GM12878 (cell line): Measurements from ENCODE around the gene SZRD1.

ENCODE experiments used
- BHLHE40 ChIP-seq, 2 experiments: fragments of 450-650 bp in 1 of 2; IDR thresholded peaks; 2 replicates each; pipeline ENCODE4 v1.6.1; 2011 to 2017; ENCODE audit warnings: low read depth in 2 of 2, borderline replicate concordance in 1 of 2, improper control_type of control experiment in 1 of 2, low read length in 1 of 2, mild to moderate bottlenecking in 1 of 2
- CTCF ChIP-seq, 3 experiments: IDR thresholded peaks in 2 of 3; conservative IDR thresholded peaks in 1 of 3; 2 replicates each; pipeline ENCODE4 v1.5.1; 2011; ENCODE audit warnings: low read depth in 3 of 3, low read length in 3 of 3, mild to moderate bottlenecking in 3 of 3, control low read depth in 2 of 3, moderate library complexity in 2 of 3, inconsistent platforms in 1 of 3, mixed read lengths in 1 of 3; ENCODE audit not compliant: control insufficient read depth in 2 of 3, insufficient read depth in 1 of 3; ENCODE audit errors: extremely low read depth in 1 of 3
- EP300 ChIP-seq, 2 experiments: fragments of 150-350 bp in 1 of 2; IDR thresholded peaks; 2 replicates each; pipeline ENCODE4 v1.6.1; 2011 to 2012; ENCODE audit warnings: low read depth in 2 of 2, low read length in 2 of 2, borderline replicate concordance in 1 of 2, improper control_type of control experiment in 1 of 2, inconsistent platforms in 1 of 2; ENCODE audit not compliant: control insufficient read depth in 1 of 2
- POLR2A ChIP-seq: IDR thresholded peaks from 2 replicates; pipeline ENCODE4 v1.6.1; 2011; ENCODE audit warnings: low read depth, mild to moderate bottlenecking, low read length
- RAD21 ChIP-seq: IDR thresholded peaks from 2 replicates; pipeline ENCODE4 v1.6.1; 2011; ENCODE audit warnings: mild to moderate bottlenecking, low read depth, low read length, moderate library complexity; ENCODE audit not compliant: insufficient read depth
- SMC3 ChIP-seq: IDR thresholded peaks from 2 replicates; pipeline ENCODE4 v1.6.1; 2011; ENCODE audit warnings: low read length, improper control_type of control experiment, borderline replicate concordance
- SRF ChIP-seq, 2 experiments: IDR thresholded peaks; 2 replicates each; pipeline ENCODE4 v1.6.1; 2011; ENCODE audit warnings: low read depth in 2 of 2, low read length in 2 of 2, mild to moderate bottlenecking in 1 of 2, moderate library complexity in 1 of 2
- YY1 ChIP-seq: IDR thresholded peaks from 2 replicates; pipeline ENCODE4 v1.6.1; 2011; ENCODE audit warnings: low read depth, mild to moderate bottlenecking, low read length

- TF ChIP-seq EP300 (IDR thresholded peaks at IDR 0.05; ENCODE audit: borderline replicate concordance in 1 of 2, control insufficient read depth in 1 of 2, low read depth in 2 of 2, low read length in 2 of 2) (no peak), BHLHE40 (IDR thresholded peaks at IDR 0.05; ENCODE audit: borderline replicate concordance in 1 of 2, low read depth in 2 of 2, low read length in 1 of 2) (no peak), POLR2A (no peak), SRF (IDR thresholded peaks at IDR 0.05; ENCODE audit: low read depth in 2 of 2, low read length in 2 of 2) (no peak), RAD21 (no peak), YY1 (no peak), CTCF (IDR thresholded peaks at IDR 0.05 in 2 of 3, conservative IDR thresholded peaks at IDR 0.05 in 1 of 3; ENCODE audit: control insufficient read depth in 2 of 3, extremely low read depth in 1 of 3, insufficient read depth in 1 of 3, low read depth in 3 of 3, low read length in 3 of 3) (no peak), SMC3 (no peak)
Observed at GRCh38 chr1:16397120-16397519, 30.1 kb downstream of the SZRD1 start.
